PC-9 (cell line): ENCODE results near the gene SLC30A2. TPM values are rescaled to one million over a fixed set of nuclear protein-coding genes. Genes with fewer than 3 reads are reported as not detected.
"Not testable (repeated sequence)": the region's sequence is repeated elsewhere in the genome, so short reads cannot be mapped to it uniquely, and the experiment has no call there.

ENCODE experiments used
- Bru-seq: library from RNA; stranded (reverse); fragments of 400-500 nt; gene quantifications from one replicate; lab custom pipeline; 2021; lab: Mats Ljungman, UMichigan
- BruChase-seq, 2 experiments: library from RNA; stranded (reverse); fragments of 400-500 nt; gene quantifications; one replicate each; lab custom pipeline; 2021; lab: Mats Ljungman, UMichigan
- BruUV-seq: library from RNA; stranded (reverse); fragments of 400-500 nt; replicated peaks from 2 replicates; lab custom pipeline; 2021; lab: Mats Ljungman, UMichigan
- CTCF ChIA-PET: fragments of 300-600 bp; sonication (Branson Sonifier 250); formaldehyde crosslinking; loops from one replicate; lab custom pipeline; 2022; ENCODE audit warnings: antibody characterized with exemption; lab: Charles Lee
- POLR2A ChIA-PET: fragments of 300-600 bp; sonication (Branson Sonifier 250); formaldehyde crosslinking; loops from one replicate; lab custom pipeline; 2022; ENCODE audit warnings: antibody characterized with exemption; ENCODE audit not compliant: unreplicated experiment; lab: Charles Lee
- DNase-seq, 2 experiments: peaks; one replicate each; pipeline versions ENCODE4 v3.0.0 to v3.0.0-alpha.2; 2015 to 2022; ENCODE audit warnings: mixed read lengths in 1 of 2
- H2AFZ ChIP-seq: fragments of 200-600 bp; sonication (generic); 2 replicates; pipeline ENCODE4 v1.8.1; 2017; ENCODE audit warnings: antibody characterized with exemption
- H3F3A ChIP-seq: fragments of 200-600 bp; sonication (generic); 2 replicates; pipeline ENCODE4 v1.8.1; 2017; ENCODE audit warnings: antibody characterized with exemption, mild to moderate bottlenecking, low read depth; ENCODE audit not compliant: insufficient read depth
- H3K27ac ChIP-seq: fragments of 200-600 bp; sonication (generic); 2 replicates; pipeline ENCODE4 v1.6.1; 2016; ENCODE audit warnings: mixed run types
- H3K27me3 ChIP-seq: fragments of 200-600 bp; sonication (generic); 2 replicates; pipeline ENCODE4 v1.6.1; 2016; ENCODE audit warnings: low read depth, mixed run types; ENCODE audit not compliant: insufficient read depth
- H3K36me3 ChIP-seq: fragments of 200-600 bp; sonication (generic); 2 replicates; pipeline ENCODE4 v1.6.1; 2016; ENCODE audit warnings: low read depth, mixed run types
- H3K4me1 ChIP-seq: fragments of 200-600 bp; sonication (generic); replicated peaks from 2 replicates; pipeline ENCODE4 v1.6.1; 2016; ENCODE audit warnings: mixed run types; ENCODE audit not compliant: insufficient read depth
- H3K4me2 ChIP-seq: fragments of 200-600 bp; sonication (generic); 2 replicates; pipeline ENCODE4 v1.6.1; 2017; ENCODE audit warnings: mixed run types
- H3K4me3 ChIP-seq: fragments of 200-600 bp; sonication (generic); 2 replicates; pipeline ENCODE4 v1.6.1; 2016; ENCODE audit warnings: mixed run types
- H3K79me2 ChIP-seq: fragments of 200-600 bp; sonication (generic); 2 replicates; pipeline ENCODE4 v1.6.1; 2017; ENCODE audit warnings: low read depth, mixed run types
- H3K9me2 ChIP-seq: fragments of 200-600 bp; sonication (generic); 2 replicates; pipeline ENCODE4 v1.8.1; 2017; ENCODE audit warnings: mild to moderate bottlenecking; ENCODE audit not compliant: insufficient read depth
- H3K9me3 ChIP-seq: fragments of 200-600 bp; sonication (generic); 2 replicates; pipeline ENCODE4 v1.8.1; 2016; ENCODE audit warnings: low read depth; ENCODE audit not compliant: insufficient read depth
- H4K20me1 ChIP-seq: fragments of 200-600 bp; sonication (generic); 2 replicates; pipeline ENCODE4 v1.8.1; 2017; ENCODE audit not compliant: insufficient read depth
- EZH2 ChIP-seq: fragments of 200-600 bp; sonication (generic); IDR thresholded peaks from 2 replicates; pipeline ENCODE4 v1.8.0; 2017; ENCODE audit warnings: antibody characterized with exemption, low read depth
- intact Hi-C: fragments of 100-400 bp; cut with micrococcal nuclease; formaldehyde crosslinking; loops from one replicate; pipeline ENCODE4 v1.10.0; 2022; ENCODE audit not compliant: unreplicated experiment
- long read RNA-seq: library from polyadenylated mRNA; stranded (forward); transcript quantifications from one replicate; pipeline ENCODE4 v2.0.0, GENCODE V29; 2022
- total RNA-seq: library from RNA; stranded (reverse); gene quantifications from 2 replicates; pipeline ENCODE4 v1.2.3, GENCODE V29; 2021
- TF ChIP-seq, protein P1 (sequence below): fragments of 200-600 bp; sonication (generic); conservative IDR thresholded peaks from 2 replicates; pipeline ENCODE4 v1.6.1; 2017; ENCODE audit warnings: mixed run types, antibody characterized with exemption, mild to moderate bottlenecking, moderate library complexity

The SLC30A2 gene, protein sequence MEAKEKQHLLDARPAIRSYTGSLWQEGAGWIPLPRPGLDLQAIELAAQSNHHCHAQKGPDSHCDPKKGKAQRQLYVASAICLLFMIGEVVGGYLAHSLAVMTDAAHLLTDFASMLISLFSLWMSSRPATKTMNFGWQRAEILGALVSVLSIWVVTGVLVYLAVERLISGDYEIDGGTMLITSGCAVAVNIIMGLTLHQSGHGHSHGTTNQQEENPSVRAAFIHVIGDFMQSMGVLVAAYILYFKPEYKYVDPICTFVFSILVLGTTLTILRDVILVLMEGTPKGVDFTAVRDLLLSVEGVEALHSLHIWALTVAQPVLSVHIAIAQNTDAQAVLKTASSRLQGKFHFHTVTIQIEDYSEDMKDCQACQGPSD
- total RNA-seq (not detected in 2 replicates), Bru-seq, nascent RNA (not detected), BruChase-seq, experiment 1, labeled RNA remaining after a 2-hour chase (not detected), BruChase-seq, experiment 2, labeled RNA remaining after a 6-hour chase (not detected)
- long read RNA-seq: 0 reads

DNA sequence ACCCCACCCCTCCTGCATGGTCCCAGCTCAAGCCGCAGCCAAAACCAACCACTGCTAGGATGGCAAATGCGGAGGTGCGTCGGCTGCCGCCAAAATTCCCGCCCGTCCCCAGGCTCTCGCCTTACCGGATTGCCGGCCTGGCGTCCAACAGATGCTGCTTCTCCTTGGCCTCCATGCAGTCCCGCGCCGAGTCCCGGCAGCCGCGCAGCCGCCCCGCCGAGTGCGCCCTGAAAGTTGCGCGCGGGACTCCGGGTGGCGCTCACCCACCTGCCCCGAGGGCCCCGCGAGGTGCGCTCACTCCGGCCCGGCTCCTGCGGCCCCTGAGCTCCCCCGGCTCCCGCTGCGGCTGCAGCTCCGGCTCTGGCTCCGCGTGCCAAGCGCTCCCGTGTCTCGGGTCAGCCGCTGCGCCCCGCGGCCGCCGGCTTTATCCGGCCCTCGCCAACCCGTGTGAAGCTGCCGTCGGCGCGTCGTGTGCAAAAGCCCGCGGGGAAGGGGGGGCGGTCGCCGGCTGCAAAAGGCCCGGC is at the start of gene SLC30A2:
TSS of gene SLC30A2 (minus strand) at position 397 of the 524 bp plus-strand sequence. CDS start at position 175, 222 bp downstream.
- Histone ChIP-seq H3K4me3 (no peak within 1 kb of the TSS), H3F3A (no peaks in the 10 kb centered on the region), H3K9me2 (no peaks in the 10 kb centered on the region), H3K27ac (no peak within 1 kb of the TSS), H3K36me3 (no peaks in the 10 kb centered on the region), H2AFZ (no peak within 1 kb of the TSS), H3K9me3 (no peaks in the 10 kb centered on the region), H3K27me3 (peaks cover 8% of the 10 kb centered on the region; the same call in 1 of the 2 replicates), H3K4me1 (peaks cover 4% of the 10 kb centered on the region; the same call in 1 of the 2 replicates), H3K79me2 (no peaks in the 10 kb centered on the region), H3K4me2 (no peak within 1 kb of the TSS), H4K20me1 (no peaks in the 10 kb centered on the region)
- BruUV-seq: no TSS peak
- CTCF ChIA-PET: interaction anchor here (1.2 kb wide), 1 partner anchor 78 kb away, joined by 9 read pairs; no protein-coding TSS in a partner anchor
- TF ChIP-seq, protein P1, sequence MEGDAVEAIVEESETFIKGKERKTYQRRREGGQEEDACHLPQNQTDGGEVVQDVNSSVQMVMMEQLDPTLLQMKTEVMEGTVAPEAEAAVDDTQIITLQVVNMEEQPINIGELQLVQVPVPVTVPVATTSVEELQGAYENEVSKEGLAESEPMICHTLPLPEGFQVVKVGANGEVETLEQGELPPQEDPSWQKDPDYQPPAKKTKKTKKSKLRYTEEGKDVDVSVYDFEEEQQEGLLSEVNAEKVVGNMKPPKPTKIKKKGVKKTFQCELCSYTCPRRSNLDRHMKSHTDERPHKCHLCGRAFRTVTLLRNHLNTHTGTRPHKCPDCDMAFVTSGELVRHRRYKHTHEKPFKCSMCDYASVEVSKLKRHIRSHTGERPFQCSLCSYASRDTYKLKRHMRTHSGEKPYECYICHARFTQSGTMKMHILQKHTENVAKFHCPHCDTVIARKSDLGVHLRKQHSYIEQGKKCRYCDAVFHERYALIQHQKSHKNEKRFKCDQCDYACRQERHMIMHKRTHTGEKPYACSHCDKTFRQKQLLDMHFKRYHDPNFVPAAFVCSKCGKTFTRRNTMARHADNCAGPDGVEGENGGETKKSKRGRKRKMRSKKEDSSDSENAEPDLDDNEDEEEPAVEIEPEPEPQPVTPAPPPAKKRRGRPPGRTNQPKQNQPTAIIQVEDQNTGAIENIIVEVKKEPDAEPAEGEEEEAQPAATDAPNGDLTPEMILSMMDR: no peak
- TF ChIP-seq EZH2: no peak
- intact Hi-C loops: loop anchor here (5.0 kb wide), 1 partner anchor 407 kb away; no protein-coding TSS in a partner anchor
- DNase-seq: no peak
- POLR2A ChIA-PET: no interaction called here

DNA sequence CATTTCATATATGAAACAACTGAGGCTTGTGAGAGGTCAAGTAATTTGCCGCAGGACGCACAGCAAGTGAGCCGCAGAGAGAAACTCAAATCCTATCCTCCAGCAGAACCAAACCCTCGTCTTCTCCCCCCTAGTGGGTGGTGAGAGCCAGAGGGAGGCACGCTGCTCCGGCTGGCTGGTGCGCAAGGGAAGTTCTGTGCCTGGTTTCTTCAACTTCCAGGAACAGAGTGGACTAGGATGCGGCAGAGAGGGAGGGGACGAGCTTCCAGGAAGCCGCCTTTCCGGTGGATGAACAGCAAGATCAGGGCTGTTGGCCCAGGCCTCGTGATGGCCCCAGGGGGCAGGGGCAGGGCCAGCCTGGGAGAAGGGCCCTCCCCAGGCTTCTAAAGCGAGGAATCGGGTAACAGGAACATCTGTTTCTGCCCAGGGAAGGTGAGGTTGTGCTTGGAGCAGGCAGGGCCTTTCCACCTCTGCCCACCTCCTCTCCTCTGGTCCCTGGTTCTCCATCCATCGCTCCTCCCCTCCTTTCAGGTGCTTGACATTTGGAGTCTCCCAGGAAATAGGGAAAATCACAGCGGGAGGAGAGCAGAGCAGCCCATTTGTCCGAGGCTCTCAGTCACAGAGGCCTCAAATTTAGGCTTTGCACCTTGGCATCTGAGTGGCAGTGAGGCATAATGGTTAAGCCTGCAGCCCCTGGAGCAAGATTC is 48.9 kb upstream of the SLC30A2 start:
- Histone ChIP-seq H3K9me2 (no peaks in the 10 kb centered on the region), H2AFZ (no peak overlapping the region), H3K36me3 (no peaks in the 10 kb centered on the region), H3K4me2 (no peak overlapping the region), H3K27ac (no peak overlapping the region), H3F3A (peaks cover 17% of the 10 kb centered on the region; the same call in 1 of the 2 replicates), H3K27me3 (no peaks in the 10 kb centered on the region), H3K9me3 (no peaks in the 10 kb centered on the region), H3K4me3 (no peak overlapping the region), H3K4me1 (peaks cover 15% of the 10 kb centered on the region), H4K20me1 (no peaks in the 10 kb centered on the region), H3K79me2 (no peaks in the 10 kb centered on the region)
- ChIA-PET CTCF (no interaction called here), POLR2A (no interaction called here)
- intact Hi-C loops: no loop called here
- TF ChIP-seq EZH2: no peak
- TF ChIP-seq, protein P1: no peak
- no peak for DNase-seq
- no TSS peak for BruUV-seq

DNA sequence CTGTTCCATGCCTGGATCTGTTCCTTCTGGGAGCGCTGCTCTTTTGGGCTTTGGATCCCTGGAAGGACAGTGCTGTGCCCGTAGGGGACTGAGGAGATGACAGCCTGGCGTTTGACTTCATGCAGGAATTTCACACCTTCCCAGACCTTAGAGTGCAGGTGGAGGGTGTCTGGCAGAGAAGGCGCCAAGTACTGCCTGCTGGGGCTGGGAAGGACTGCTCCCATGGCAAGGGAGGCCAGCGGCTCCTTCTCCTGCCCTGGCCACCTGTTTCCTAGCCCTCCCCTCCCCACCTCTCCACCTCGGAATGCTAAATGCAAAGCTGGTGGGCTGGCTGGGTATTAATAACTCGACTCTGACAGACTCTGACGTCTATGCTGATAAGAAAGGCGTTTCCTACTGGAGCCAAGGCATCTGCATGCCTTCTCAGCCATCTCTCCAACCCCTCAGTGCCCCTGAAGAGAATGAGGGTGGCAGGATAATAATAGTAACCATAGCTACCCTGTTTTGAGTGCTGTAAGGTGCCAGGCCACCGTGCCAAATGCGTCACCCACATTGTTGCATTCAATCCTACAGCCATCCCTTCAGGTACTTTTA is 48.3 kb upstream of the SLC30A2 start:
- no peaks in the 10 kb centered on the region for H3K9me3 ChIP-seq
- no peak overlapping the region for H3K4me3 ChIP-seq
- intact Hi-C loops: no loop called here
- TF ChIP-seq, protein P1: no peak
- no peak for TF ChIP-seq EZH2
- no peaks in the 10 kb centered on the region for H3K79me2 ChIP-seq
- H3K36me3 ChIP-seq: no peaks in the 10 kb centered on the region
- no peaks in the 10 kb centered on the region for H3K27me3 ChIP-seq
- CTCF ChIA-PET: no interaction called here
- no peak overlapping the region for H3K27ac ChIP-seq
- no peak overlapping the region for H3K4me2 ChIP-seq
- no peaks in the 10 kb centered on the region for H4K20me1 ChIP-seq
- DNase-seq: no peak
- H3K9me2 ChIP-seq: no peaks in the 10 kb centered on the region
- peaks cover 17% of the 10 kb centered on the region; the same call in 1 of the 2 replicates for H3F3A ChIP-seq
- peaks cover 15% of the 10 kb centered on the region for H3K4me1 ChIP-seq
- H2AFZ ChIP-seq: no peak overlapping the region
- POLR2A ChIA-PET: no interaction called here
- no TSS peak for BruUV-seq

DNA sequence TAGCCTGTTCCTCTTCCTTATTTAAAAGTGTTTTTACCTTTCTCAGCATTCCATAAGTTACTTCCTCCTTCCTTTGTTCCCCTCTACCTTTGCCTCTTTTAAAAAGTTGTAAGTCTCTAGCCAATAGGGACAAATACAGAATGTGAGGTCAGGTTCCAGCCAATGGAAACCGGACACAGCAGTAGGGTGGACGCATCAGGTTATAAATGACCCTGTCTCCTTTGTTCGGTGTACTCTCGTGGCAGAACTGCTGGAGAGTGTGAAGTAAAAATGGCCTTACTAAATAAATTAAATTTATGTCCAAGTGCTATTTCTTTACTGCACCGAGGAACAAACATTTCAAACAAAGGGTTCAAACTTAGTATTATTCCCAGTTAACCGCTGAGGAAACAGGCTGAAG is 47.7 kb upstream of the SLC30A2 start:
- H3K27ac ChIP-seq, H3K4me2 ChIP-seq, H2AFZ ChIP-seq, H3K4me3 ChIP-seq, H3K9me2 ChIP-seq, BruUV-seq, H3K9me3 ChIP-seq, intact Hi-C loops, POLR2A ChIA-PET, H3K79me2 ChIP-seq, H3K36me3 ChIP-seq, DNase-seq, H3K27me3 ChIP-seq, H4K20me1 ChIP-seq, CTCF ChIA-PET: not testable (repeated sequence)
- Histone ChIP-seq H3K4me1 (peaks cover 15% of the 10 kb centered on the region), H3F3A (peaks cover 17% of the 10 kb centered on the region; the same call in 1 of the 2 replicates)
